Endothelial cell (in vitro differentiated cells): ENCODE data around the gene MPO. TPM values are rescaled to one million over a fixed set of nuclear protein-coding genes. Genes with fewer than 3 reads are reported as not detected.

Source experiments
- DNase-seq: peaks from one replicate; pipeline ENCODE4 v3.0.0; 2021; ENCODE audit warnings: low spot score
- H3K27ac Mint-ChIP-seq: one replicate; pipeline ENCODE4 v1.8.0; 2021; ENCODE audit warnings: mixed read lengths, inconsistent platforms; ENCODE audit not compliant: unreplicated experiment
- H3K27me3 Mint-ChIP-seq: one replicate; pipeline ENCODE4 v1.8.0; 2021; ENCODE audit warnings: mild to moderate bottlenecking, moderate library complexity, mixed read lengths, inconsistent platforms; ENCODE audit not compliant: unreplicated experiment
- H3K36me3 Mint-ChIP-seq: one replicate; pipeline ENCODE4 v1.8.0; 2021; ENCODE audit warnings: mild to moderate bottlenecking, low read depth, mixed read lengths, inconsistent platforms; ENCODE audit not compliant: unreplicated experiment
- H3K4me1 Mint-ChIP-seq: one replicate; pipeline ENCODE4 v1.8.0; 2021; ENCODE audit warnings: mild to moderate bottlenecking, mixed read lengths, inconsistent platforms; ENCODE audit not compliant: unreplicated experiment
- H3K4me3 Mint-ChIP-seq: one replicate; pipeline ENCODE4 v1.8.0; 2021; ENCODE audit warnings: mild to moderate bottlenecking, mixed read lengths, inconsistent platforms; ENCODE audit not compliant: unreplicated experiment
- H3K9me3 Mint-ChIP-seq: one replicate; pipeline ENCODE4 v1.8.0; 2021; ENCODE audit warnings: mixed read lengths, inconsistent platforms; ENCODE audit not compliant: unreplicated experiment
- CTCF ChIP-seq: fragments of 200-600 bp; sonication (generic); IDR thresholded peaks from one replicate; pipeline ENCODE4 v1.5.0; 2021; ENCODE audit warnings: antibody characterized with exemption; ENCODE audit not compliant: unreplicated experiment
- total RNA-seq: library from RNA; stranded (reverse); fragmentation: NEBNext Ultra II Directional; extraction: Animal tissue kit (Norgen Biotek cat#: 25700); gene quantifications from one replicate; pipeline ENCODE4 v1.2.1, GENCODE V29; 2021; ENCODE audit not compliant: unreplicated experiment

Gene MPO
- total RNA-seq, 1 donor from 2014 or later = not detected

GRCh38 chr17:58277802-58278595, 2.7 kb downstream of the MPO start:
- no peak for TF ChIP-seq CTCF
- Mint-ChIP-seq H3K9me3 (no peaks in the 10 kb centered on the region), H3K27me3 (peaks cover 15% of the 10 kb centered on the region), H3K4me1 (no peaks in the 10 kb centered on the region), H3K36me3 (no peaks in the 10 kb centered on the region), H3K4me3 (no peak overlapping the region), H3K27ac (no peak overlapping the region)
- DNase-seq = no peak

- no peak for DNase-seq
- TF ChIP-seq CTCF = peak; percentile 33
- Mint-ChIP-seq H3K36me3 (no peaks in the 10 kb centered on the region), H3K9me3 (no peaks in the 10 kb centered on the region), H3K4me1 (no peaks in the 10 kb centered on the region), H3K27ac (no peak overlapping the region), H3K4me3 (no peak overlapping the region), H3K27me3 (peaks cover 16% of the 10 kb centered on the region)
Measured at GRCh38 chr17:58277107-58277801, 3.5 kb downstream of the MPO start.

GRCh38 chr17:58276423-58276822, 4.3 kb downstream of the MPO start:
- Mint-ChIP-seq H3K9me3 (no peaks in the 10 kb centered on the region), H3K4me3 (no peak overlapping the region), H3K4me1 (no peaks in the 10 kb centered on the region), H3K27ac (no peak overlapping the region), H3K36me3 (no peaks in the 10 kb centered on the region), H3K27me3 (peaks cover 17% of the 10 kb centered on the region)
- no peak for DNase-seq
- no peak for TF ChIP-seq CTCF

- no peak overlapping the region for H3K4me3 Mint-ChIP-seq
- H3K36me3 Mint-ChIP-seq = no peaks in the 10 kb centered on the region
- H3K4me1 Mint-ChIP-seq = no peaks in the 10 kb centered on the region
- H3K9me3 Mint-ChIP-seq = no peaks in the 10 kb centered on the region
- peaks cover 14% of the 10 kb centered on the region for H3K27me3 Mint-ChIP-seq
- no peak for TF ChIP-seq CTCF
- H3K27ac Mint-ChIP-seq = no peak overlapping the region
- no peak for DNase-seq
Measured at GRCh38 chr17:58275417-58275816, 5.3 kb downstream of the MPO start.
